Measurements from ENCODE around the gene CASP7.

Gene CASP7

DNA sequence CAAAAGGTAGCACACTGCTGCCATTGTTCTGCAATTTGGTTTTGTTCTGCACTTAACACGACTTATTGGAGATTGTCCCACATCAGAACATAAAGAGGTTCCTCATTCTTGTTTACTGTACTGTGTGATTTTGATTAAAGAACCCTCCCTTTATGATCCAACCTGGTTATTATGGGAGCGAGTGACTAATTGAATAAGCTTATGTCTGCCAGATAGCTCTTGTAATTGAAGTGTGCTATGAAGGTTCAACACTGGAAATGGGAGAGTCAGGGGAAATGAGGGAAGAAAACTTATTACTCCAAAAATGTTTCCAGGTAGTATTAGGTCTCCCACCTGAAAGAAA is 33.9 kb downstream of the CASP7 start:
- no peak for DNase-seq

DNA sequence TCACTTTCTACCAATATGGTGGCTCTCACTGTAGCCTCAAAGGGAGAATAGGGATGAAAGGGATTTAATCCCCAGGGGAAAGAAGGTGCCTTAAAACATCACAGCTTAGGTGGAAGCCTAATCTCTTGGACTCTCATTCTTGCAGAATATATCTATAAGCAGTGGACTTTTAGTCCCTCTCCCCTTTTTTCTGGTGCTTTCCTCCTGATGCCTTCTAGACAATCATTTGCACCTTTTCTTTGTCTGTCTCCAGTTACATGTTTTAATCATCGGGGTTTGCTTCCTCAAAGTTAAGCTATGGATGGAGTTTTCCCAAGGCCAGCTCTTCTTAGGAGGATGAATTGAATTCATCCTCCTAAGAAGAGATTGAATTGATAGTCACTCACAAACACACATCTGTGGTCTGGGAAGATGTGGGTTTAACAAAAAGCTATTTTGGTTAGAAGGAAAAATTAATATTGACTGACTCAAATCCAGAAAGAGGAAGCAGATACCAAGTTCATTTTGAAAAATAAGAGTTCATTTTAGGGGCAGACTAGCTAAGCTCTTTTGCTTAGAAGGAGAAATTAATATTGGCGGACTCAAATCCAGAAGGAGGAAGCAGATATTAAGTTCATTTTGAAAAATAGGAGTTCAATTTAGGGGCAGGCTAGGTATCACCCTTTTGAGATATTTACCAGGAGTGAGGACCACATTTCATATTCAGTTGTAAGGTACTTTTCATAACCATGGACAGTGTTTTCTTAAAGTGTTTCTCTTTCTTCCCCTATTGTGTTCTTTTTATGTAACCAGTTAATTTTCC is 36.6 kb downstream of the CASP7 start:
- no peak for DNase-seq

DNA sequence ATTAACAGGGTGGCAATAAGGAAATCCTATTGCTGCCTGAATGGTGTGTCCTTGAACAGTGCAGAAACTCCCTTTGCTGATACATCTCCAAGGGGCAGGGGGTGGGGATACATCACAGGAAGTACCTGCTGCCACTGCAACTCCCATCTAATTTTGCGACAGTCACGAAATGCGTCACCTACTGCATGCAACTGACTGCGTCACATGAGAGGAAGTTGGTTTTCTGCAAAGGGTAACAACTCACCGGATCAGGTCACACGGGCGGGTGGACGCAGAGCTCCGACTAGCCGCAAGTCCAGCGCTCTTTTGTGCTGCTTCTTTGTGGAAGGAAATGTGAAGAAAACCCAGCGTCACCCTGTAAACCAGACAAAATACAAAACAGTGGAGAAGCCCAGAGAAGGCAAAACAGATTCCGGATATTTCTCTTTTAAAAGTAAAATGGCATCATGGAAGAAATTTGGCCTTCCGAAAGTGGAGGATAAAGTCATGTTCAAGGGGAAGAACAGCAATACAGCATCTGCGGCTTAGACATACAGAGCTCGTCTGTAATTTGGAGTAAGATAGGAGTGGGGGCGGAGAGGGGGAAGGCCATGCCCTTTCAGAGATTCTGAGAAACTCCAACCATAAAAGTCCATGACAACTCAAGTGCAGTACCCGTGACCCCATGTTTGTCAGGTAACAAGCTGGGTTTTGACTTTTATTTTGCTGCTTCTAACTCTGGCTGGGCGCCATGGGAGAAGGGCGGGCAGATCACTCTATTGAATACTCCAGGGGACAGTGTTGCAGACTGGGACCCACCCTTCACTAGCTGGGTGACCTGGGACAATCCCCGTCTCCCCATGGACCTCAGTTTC is 39.5 kb downstream of the CASP7 start:
- peak; percentile 50 for DNase-seq

DNA sequence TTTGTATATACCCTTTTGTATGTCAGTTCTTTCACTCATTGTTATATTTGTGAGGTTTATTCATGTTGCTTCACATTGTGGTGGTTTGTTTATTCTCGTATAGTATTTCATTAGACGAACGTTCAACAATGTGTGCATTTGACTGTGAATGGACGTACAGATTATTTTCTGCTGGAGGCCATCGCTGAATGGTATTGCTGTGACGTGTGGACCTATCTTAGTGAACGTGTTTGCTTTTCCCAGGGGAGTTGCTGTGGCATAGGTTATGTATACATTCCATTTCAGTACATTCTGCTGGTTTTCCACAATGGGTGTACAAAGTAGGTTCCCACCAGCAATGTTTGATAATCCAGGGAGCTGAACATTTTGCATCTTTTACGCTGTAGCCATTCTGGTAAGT is 40.7 kb downstream of the CASP7 start:
- DNase-seq = no peak

DNA sequence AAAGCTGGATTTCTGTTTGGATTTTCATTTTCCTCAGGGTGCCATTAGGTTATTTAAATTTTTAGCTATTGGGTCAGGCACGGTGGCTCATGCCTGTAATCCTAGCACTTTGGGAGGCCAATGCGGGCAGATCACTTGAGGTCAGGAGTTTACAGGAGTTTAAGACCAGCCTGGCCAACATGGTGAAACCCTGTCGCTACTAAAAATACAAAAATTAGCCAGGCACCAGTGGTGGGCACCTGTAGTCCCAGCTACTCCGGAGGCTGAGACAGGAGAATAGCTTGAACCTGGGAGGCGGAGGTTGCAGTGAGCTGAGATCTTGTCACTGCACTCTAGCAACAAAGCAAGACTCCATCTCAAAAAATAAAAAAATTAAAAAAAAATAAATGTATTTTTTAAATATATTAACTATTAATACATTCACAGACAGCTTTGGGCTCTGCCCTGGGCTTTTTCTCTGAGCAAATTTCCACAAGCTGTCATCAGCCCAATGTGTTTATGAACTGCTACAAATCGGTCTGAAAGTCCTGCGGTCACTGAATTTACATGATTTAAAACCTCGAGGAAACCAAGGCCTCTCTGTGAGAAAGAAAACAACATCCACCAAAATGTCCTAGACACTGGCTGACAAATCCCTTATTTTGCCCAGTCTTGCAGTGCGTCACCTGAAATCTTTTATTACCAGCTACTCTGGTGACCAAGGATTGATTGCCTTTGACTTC is 52.6 kb downstream of the CASP7 start:
- no peak for DNase-seq

DNA sequence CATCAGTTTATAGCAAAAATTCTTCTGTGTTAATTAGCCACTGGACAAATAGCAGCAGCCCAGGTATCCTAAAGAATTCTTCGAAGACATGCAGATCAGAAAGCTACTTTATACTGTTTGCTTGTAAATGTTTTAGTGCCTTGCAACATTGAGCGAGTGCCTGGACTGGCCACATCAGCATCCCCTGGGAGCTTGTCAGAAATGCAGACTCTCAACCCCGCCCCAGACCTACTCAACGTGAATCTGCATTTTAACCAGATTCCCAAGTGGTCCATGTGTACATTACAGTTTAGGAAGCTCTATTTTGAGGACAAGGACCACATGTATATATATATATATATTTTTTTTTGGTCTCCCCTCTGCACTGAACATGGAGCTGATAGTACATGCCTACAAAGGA is 53.3 kb downstream of the CASP7 start:
- no peak for DNase-seq

DNA sequence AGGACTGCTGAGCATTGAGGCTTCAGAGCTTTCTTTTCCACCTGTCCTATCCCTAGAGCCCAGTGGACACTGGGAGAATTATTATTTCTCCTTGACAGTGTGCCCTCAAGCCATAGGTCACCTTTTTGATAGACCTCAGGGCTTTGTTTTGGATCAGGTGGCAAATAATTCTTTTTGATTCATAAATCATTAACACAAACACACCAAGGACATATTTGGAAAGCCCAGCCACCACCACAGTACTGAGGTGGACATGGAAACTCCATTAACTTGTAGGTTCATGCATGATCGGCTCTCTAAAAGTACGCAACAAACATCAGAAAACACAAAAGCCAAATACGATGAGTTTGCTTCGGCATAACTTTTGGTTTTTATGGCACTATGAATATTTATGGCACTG is 53.9 kb downstream of the CASP7 start:
- no peak for DNase-seq

DNA sequence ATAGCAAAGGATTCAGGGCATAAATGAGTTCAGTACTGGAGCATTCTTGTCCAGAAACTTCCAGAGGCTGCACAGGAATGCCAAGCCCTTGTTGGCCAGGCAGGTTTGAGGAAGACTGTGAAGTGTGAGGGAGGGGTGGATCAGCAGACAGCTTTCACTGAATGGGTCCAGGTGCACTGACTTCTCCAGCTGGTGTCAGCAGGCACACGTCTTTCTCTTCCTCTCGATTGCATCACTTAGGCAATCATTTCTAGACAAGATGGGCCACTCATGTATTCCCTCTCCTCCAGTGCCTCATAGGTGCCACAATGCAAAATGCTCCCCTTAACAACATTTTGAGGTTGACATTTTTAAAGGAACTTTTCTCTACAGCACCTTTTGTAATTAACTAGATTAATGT is 56.2 kb downstream of the CASP7 start:
- peak; percentile 39 for DNase-seq

DNA sequence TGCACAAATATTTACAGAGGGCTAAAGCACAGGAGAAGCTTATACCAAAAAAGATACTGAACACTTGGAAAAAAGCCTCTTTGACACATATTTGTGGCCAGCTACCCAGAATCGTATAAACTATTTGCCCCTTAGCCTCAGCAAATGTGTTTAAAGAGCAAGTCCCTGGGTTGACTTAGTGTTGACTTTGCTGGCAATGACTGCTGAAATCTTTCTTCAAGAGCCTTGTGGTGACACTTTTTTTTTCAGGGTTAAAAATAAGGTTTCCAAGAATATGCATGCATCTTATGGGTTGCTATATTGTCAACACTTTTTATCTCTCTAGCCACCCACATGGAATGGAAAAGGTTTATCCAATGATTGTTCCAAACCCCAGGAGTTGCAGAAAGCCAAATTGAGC is 56.9 kb downstream of the CASP7 start:
- no peak for DNase-seq

DNA sequence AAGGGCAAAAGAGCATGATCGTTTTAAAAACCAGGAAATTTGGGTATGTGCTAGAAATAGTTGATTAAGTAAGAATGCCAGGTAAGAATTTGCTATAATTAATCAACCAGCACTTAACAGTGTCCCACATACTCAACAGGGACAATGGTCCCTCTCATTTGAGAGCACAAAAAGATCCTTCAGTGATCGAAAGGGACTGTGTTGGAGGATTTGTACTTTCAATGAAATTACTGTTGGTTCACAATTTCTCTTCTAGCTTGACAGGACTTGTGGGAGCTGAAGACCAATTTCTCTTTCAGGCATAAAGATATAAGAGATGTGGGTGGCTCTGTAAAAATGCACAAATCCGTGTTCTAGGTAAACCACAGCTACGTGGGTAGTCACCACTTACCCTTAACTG is 59.3 kb downstream of the CASP7 start:
- DNase-seq = no peak

DNA sequence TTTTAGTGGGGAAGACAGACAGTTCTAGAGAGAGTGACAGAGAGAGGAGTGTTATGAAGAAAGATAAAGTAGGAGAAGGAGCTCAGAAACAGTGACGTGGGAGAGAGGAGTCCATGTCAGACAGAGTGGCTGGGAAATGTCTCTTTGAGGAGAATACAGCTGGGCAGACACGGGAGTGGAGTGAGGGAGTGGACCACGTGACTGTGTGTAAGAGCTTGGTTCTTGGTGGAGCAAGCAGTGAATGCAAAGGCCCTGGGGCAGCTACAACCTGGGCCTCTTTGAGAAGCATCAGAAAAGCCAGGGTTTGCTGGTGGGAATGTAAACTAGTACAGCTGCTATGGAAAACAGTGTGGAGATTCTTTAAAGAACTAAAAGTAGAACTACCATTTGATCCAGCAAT is 59.9 kb downstream of the CASP7 start:
- DNase-seq = no peak

DNA sequence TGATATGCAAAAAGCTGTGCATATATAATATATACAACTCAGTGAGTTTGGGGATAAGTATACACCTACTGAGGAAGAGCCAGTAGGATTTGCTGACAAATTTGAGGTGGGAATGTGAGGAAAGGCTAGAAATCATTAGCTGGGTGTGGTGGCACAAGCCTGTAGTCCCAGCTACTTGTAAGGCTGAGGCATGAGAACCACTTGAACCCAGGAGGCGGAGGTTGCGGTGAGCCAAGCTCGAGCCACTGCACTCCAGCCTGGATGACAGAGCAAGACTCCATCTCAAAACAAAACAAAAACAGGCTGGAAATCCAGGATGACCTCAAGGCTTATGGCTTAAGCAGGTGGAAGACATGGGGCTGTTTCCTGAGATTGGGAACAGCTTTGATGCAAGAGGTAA is 61.1 kb downstream of the CASP7 start:
- DNase-seq = no peak

DNA sequence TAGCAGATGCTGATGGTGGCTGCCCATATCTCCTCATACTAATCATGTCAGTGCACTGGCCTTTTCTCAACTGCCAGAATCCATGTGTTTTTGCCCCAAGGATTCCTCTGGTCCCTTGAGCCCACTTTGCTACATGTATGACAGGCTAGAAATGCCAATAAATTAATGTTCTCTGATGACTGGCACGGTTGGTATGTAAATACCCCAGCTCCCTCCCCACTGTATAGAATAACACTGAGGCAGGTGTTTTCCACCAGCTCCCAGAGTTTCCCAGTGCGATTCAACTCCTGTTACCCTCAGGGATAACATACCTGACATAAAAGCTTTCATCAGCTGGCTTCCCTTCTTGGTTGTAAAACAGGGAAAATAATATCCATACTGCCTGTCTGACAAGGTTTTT is 62.8 kb downstream of the CASP7 start:
- DNase-seq = no peak

DNA sequence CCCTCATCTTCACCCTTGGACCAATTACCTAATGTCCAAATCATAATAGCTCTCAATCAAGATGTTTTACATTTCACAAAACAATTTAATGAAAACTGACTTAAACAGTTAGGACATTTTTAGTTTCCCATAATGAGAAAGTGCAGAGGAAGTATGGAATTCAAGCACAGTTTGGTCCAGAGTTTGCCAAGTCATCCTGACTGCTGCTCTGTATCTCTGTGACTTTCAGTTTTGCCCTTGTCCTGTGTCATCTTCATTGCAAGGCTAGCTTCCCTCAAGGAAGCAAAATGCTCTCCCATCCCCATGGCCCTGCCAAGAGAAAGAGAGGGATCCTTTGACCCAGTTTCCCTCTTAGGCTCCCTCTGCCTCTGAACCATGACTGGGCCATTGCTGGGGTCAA is 63.9 kb downstream of the CASP7 start:
- no peak for DNase-seq

DNA sequence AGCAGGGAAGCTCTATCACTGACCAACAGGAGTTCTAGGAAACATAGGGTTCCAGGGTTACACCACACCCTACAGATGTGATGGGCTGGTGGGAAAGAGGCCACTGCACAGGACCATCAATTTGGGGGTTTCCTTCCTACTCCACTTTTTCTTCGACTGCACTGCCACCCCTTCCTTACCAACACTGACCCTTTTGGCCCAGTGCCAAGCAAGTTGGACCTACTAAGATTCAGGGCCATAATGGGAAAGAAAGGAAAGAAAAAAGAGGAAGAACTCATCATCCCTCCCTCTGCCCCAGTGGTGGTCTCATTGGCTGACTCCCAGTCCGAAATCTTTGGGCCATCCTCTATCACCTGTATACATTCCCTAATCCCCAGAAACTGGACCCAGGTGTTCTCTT is 65.7 kb downstream of the CASP7 start:
- no peak for DNase-seq

DNA sequence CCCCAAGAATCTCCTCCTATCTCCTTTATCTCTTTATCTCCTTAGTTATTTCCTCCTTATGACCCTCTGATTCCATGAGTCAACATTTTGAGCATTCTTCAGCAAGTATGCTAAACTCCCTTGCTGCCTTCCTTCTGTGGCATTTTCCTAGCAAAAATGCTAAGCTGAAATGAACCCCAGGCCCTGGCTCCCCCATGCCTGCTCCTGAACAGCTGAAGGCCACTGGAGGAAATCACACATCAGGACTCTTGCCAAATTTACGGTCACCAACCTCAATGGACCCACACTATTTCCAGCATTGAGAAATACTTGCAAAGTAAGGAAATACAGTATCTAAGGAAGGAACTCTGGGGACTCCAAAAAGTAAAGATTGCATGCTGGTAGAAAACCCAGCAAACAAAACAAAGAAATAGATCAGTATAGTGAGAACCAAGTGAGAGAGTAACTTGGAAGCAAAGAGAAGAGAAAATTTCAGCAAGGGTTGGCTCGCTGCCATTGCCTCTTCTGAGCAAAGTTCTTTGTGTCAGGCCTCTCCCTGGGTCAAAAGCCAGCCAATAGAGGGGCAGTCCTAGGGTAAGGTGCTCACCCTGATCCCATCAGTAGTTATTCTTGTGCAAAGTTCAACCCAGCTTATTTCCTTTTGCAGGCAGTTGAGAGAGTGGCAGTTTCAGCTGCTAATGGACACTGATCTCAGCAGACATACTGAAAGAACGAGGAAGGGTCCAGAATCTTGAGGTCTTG is 66.7 kb downstream of the CASP7 start:
- DNase-seq = no peak

DNA sequence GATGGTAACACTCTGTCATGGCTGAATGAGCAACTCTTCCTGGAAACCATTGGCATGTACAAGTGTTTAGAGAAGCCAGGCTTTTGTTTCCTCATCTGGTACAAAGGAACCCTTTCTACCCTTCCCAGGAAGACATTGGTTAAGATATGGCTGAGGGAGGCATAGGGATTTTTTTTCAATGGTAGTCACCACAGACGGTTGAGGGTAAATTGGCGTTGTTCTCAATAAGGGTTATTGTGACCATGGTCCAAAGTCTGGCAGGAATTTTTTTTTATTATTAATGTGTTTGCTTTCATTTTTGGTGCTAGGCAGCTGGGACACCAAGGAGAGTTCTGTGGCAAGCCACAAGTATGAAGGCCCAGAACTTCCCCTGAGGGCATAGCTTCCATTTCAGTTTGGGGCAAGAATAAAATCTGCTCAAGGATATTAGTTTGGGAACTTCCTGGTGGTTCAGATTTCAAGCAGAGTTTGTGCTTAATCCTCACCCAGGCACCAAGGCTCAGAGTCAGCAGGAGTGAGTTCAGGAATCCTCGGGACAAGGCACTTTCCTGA is 71.5 kb downstream of the CASP7 start, which contains the start of gene PLEKHS1:
Gene PLEKHS1 (plus strand): TSS at position 502 of the 552 bp plus-strand sequence. CDS start 3,596 bp downstream, outside the sequence.
- peak; percentile 26 for DNase-seq

DNA sequence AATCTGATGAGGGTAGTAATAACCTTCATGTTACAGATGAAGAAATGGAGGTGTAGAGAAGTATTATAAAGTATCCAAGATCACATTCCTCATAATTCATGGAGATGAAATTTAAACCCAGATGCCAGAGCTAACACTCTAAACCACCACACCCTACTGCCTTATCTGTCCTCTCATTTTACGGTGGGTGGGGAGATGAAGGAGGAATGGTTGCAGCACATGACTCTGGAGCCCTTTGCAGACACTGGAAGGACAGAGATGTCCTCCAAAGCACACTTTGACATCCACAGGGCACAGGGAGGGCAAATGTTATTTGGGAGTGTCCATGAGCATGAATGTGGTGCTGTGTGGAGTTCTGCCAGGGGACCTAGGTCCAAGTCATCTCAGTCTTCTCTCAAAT is 72.8 kb downstream of the CASP7 start:
- no peak for DNase-seq

DNA sequence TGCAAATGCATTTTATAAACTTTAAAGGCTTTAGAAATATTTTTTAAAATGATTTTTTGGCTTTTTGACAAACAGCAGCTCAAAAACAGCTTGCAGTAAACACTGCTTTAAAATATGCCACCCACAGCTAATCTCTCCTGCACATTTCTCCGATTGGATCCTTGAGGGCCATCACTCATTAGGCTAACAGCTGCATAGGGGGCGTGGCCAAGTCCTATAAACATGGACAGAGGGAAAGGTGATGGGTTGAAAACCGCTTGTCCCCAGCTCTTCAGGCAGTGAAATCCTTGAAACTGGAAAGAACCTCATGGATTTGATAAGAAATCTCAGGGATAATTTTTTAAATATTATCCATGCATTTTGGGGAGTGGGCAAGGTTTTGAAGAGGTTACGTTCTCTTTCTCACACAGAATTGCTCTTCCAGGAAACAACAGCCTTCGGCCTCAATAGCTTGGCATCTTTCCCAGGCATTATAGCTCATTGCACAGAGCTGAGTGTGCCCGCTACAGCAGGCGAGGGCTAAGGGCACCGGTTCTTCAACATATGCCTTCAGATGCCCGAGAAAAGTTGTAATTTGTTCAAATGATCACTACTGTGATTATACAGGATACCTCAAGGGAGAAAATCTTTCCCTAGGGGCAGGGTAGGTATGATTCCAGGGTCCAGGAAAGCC is 73.4 kb downstream of the CASP7 start:
- DNase-seq = peak; percentile 59

DNA sequence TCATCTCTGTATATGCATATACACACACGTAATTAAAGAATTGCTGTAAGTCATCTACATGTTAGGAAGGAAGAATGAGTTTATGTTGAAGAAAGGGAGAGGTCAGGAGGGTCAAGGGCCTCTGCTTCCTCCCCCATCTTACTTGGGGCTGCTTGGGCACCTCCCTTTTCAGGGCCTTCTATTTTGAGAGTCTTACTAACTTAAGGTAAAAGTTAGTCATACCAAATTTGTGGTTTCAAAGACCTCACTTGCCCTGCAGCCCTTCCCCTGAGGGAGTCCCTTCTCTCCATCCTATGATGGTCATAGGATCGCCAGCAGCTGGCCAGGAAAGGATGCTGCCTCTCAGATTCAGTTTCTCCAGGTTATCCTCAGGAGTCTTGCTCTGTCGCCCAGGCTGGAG is 74.4 kb downstream of the CASP7 start:
- no peak for DNase-seq

DNA sequence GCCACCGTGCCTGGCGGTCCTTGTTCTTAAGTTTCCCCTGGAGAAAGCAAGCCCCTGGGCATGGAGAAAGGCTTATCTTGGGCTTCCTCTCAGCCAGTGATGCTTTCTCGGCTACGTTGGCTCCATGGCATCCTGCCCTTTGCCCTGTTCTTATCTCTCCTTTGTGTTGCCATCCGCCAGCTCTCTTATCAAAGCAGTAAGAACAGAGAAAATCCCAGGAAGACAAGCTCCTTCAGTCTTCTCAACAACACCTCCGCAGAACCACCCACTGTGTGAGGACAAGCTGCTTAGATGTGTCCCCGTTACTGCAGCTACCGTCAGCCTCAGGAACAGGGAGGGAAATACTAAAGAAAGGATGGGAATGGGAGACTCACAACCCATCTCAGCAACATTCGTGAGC is 75.1 kb downstream of the CASP7 start:
- DNase-seq = no peak

DNA sequence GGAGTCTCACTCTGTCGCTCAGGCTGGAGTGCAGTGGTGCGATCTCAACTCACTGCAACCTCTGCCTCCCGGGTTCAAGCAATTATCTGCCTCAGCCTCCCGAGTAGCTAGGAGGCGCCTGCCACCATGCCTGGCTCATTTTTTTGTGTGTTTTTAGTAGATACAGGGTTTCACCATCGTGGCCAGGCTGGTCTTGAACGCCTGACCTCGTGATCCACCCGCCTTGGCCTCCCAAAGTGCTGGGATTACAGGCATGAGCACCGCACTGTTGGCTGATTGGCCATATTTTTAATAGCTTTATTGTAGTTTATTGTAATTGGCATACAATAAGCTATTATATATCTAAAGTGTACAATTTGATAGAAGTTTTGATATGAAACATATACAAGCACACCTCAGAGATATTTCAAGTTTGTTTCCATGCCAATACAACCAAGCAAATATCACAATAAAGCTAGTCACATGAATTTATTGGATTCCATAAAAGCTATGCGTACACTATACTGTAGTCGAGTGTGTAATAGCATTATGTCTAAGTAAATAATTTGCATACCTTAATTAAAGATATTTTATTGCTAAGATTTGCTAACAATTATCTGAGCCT is 77.3 kb downstream of the CASP7 start:
- DNase-seq = no peak

Data from NCI-H2029 (cell line).